Measurements from ENCODE around the gene ROR1. TPM values are rescaled to one million over a fixed set of nuclear protein-coding genes. Genes with fewer than 3 reads are reported as not detected.

ROR1 gene
- total and polyA plus RNA-seq, 5 donors: 3.4 to 32.5 (median 11.9) TPM

DNA sequence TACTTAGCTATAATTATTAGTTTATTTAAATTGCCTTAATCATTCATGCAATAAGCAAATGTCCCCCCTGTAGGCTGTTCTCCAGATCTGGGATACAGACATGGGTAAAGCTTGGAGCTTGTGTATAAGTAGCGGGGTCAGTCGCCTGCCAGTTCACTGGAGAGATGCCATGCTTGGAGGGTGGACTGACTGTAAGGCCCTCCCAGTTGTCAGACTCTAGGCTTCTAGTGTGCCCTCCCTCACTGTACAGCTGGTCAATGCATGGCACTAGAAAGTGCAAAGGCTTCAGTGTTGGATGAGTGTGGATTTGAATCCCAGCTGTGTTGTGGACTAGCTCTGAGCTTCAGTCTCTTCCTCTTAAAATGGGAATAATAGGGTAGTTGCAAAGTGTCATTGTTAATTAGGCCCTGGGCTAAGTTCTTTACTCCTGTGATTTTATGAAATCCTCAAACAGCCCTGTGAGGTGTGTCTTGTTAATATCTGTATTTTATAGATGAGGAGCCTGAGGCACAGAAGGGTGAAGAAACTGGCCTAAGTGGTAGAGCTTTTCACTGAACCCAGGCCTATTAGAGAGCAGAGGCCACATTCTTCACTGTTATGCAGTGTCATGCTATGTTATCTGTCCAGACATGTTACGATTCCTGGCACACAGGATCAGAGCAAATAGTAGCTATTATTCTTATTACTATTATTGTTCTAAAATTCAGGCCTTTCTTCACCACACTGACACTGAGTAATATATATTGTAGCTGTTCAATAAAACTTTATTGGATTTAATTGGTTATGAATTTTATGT, 85.9 kb downstream of the ROR1 start:
- H3K27ac ChIP-seq (ENCODE audit: low read length): no peak overlapping the region

DNA sequence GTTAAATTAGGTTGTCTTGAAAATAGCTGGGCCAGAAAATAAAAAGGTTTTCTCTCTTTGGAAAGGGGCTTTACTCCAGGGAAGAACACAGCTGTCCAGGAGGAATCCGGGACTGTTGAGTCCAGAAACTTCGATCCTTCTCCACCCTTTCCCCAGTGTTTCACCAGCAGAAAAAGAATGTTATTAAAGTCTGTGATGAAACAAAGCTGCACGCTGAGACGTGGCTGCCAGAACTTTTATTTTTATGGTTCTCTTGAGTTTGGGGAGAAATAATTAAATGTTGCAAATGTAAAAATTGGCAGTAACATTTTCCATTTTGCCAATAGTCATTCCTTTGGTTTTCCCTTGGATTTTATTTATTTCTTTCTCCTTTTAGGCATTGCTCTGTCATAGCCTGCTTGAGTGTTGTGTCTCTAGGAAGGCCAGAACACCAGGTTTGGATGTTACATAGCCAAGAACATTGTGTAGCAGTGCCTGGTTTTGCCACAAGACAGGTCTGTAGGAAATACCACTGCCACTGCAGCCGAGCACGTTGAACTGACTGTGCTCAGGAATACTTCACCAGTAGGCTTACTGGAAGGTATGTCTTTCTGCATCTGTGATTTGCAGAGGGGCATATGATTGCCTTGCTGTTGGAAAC, 87.4 kb downstream of the ROR1 start:
- H3K27ac ChIP-seq (ENCODE audit: low read length): no peak overlapping the region
- peak; percentile 23 to 69 for ATAC-seq
- no peak overlapping the region for H3K4me3 ChIP-seq (ENCODE audit: low read length)
- no peaks in the 10 kb centered on the region for H3K9me3 ChIP-seq (ENCODE audit: control insufficient read depth, low read length)
- 62% methylated on average over 6 of the region's 6 CpGs for WGBS
- intact Hi-C loops (cut with DNase I): no loop called here
- H3K4me1 ChIP-seq (ENCODE audit: control insufficient read depth, insufficient read depth, low read length): no peaks in the 10 kb centered on the region
- H3K27me3 ChIP-seq (ENCODE audit: control insufficient read depth, insufficient read depth): no peaks in the 10 kb centered on the region
- DNase-seq: peak in 1 of 3 donors; percentile 28

More for the DNA sequence above, 85.9 kb downstream of the ROR1 start:
- H3K4me3 ChIP-seq (ENCODE audit: low read length): no peak overlapping the region
- H3K27me3 ChIP-seq (ENCODE audit: control insufficient read depth, insufficient read depth): no peaks in the 10 kb centered on the region
- DNase-seq (no peak), ATAC-seq (no peak)
- WGBS: 78% methylated on average over 3 of the region's 3 CpGs
- H3K4me1 ChIP-seq (ENCODE audit: control insufficient read depth, insufficient read depth, low read length): no peaks in the 10 kb centered on the region
- no peaks in the 10 kb centered on the region for H3K9me3 ChIP-seq (ENCODE audit: control insufficient read depth, low read length)
- intact Hi-C loops (cut with DNase I): loop anchor here in 1 of 4 donors (5.0 kb wide), 1 partner anchor 162 kb away; no protein-coding TSS in a partner anchor

DNA sequence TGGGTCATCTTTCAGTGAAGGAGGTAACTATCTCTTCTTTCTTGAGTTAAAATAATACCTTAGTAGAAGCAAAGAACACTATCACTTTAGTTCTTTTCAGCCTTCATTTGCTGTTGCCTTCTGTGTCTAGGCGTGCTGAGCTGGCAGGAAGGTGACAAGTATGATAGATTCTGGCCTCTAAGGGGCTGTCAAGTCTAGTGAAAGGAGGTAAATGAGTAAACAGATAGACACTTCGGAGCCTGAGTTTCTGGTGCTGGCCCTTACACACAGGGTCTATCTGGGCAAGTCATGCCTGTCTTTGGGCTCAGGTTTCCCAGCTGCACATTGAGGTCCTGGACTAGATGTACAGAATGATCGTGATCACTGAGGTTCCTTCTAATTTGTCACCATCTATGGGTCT, 89.3 kb downstream of the ROR1 start:
- H3K4me3 ChIP-seq (ENCODE audit: low read length): no peak overlapping the region
- H3K27me3 ChIP-seq (ENCODE audit: control insufficient read depth, insufficient read depth): no peaks in the 10 kb centered on the region
- DNase-seq (no peak), ATAC-seq (no peak)
- intact Hi-C loops (cut with DNase I): no loop called here
- no peaks in the 10 kb centered on the region for H3K9me3 ChIP-seq (ENCODE audit: control insufficient read depth, low read length)
- no peak overlapping the region for H3K27ac ChIP-seq (ENCODE audit: low read length)
- H3K4me1 ChIP-seq (ENCODE audit: control insufficient read depth, insufficient read depth, low read length): peaks cover 2% of the 10 kb centered on the region
- 79% methylated on average over 3 of the region's 3 CpGs for WGBS

DNA sequence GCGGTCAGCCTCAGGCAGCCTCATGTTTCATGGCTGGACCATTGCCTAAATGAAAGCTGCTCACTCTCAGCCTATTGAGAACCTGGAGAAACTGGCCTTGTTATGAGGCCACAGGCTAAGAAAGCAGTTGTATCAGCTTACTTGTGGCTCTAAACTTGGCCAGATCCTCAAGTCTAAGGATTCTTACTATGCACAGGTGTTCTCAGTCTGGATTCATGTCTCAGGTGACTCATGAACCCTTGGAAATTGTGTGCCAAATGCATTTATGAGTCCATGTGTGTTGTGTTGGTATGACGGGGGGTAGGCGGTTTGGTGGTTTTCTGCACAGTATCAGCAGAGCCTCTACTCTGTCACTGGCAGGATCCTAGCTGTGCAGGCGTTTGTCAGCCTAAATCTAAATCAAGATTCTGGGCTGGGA, 90.4 kb downstream of the ROR1 start:
- Histone ChIP-seq H3K4me1 (ENCODE audit: control insufficient read depth, insufficient read depth, low read length) (peaks cover 2% of the 10 kb centered on the region), H3K27me3 (ENCODE audit: control insufficient read depth, insufficient read depth) (no peaks in the 10 kb centered on the region), H3K9me3 (ENCODE audit: control insufficient read depth, low read length) (no peaks in the 10 kb centered on the region), H3K27ac (ENCODE audit: low read length) (no peak overlapping the region), H3K4me3 (ENCODE audit: low read length) (no peak overlapping the region)
- DNase-seq (no peak), ATAC-seq (no peak)
- intact Hi-C loops (cut with DNase I): no loop called here
- 79% methylated on average over 4 of the region's 4 CpGs for WGBS

DNA sequence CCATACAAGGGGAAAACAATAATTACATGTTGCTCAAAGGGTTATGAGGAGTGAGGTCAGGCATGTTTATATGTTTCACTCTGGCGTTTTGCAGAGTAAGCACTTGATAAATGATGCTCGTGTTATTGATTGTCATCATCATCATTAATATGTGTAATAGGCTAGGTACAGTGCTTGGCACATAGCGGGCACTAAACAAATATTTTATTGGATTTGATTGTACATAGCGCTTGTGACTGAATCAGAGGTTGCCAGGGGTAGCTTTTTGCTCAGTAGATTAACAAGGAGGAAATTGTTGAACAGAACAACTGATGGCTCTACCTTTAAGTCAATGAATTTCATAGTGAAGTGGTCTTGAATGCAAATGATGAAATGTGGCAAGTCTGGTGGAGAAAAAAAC, 91.7 kb downstream of the ROR1 start:
- intact Hi-C loops (cut with DNase I): no loop called here
- H3K9me3 ChIP-seq (ENCODE audit: control insufficient read depth, low read length): no peaks in the 10 kb centered on the region
- no peak for ATAC-seq
- DNase-seq: no peak
- no peak overlapping the region for H3K4me3 ChIP-seq (ENCODE audit: low read length)
- peaks cover 2% of the 10 kb centered on the region for H3K4me1 ChIP-seq (ENCODE audit: control insufficient read depth, insufficient read depth, low read length)
- WGBS: 92% methylated on average over 4 of the region's 4 CpGs
- no peaks in the 10 kb centered on the region for H3K27me3 ChIP-seq (ENCODE audit: control insufficient read depth, insufficient read depth)
- no peak overlapping the region for H3K27ac ChIP-seq (ENCODE audit: low read length)

DNA sequence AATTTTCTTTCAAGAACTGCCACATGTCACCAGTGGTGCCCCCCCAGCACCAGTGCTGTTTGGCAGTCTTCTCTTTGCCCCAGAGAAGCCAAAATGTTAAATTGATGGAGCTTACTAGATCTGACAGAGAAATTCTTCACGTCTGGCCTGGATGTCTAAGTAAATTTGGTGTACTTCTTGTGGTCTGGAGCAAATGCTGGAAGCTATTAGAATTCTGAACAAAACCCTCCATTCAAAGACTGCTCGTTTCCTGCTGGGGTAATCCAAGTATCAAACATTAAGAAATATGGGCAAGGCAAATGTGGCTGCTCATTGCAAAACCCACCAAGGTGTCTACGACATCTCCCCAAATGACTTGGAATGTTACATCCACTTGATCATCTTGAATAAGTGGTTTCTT, 92.3 kb downstream of the ROR1 start:
- DNase-seq (no peak), ATAC-seq (no peak)
- H3K27me3 ChIP-seq (ENCODE audit: control insufficient read depth, insufficient read depth): no peaks in the 10 kb centered on the region
- peaks cover 2% of the 10 kb centered on the region for H3K4me1 ChIP-seq (ENCODE audit: control insufficient read depth, insufficient read depth, low read length)
- 75% methylated on average over 3 of the region's 3 CpGs for WGBS
- H3K4me3 ChIP-seq (ENCODE audit: low read length): no peak overlapping the region
- H3K27ac ChIP-seq (ENCODE audit: low read length): no peak overlapping the region
- no peaks in the 10 kb centered on the region for H3K9me3 ChIP-seq (ENCODE audit: control insufficient read depth, low read length)
- intact Hi-C loops (cut with DNase I): no loop called here

DNA sequence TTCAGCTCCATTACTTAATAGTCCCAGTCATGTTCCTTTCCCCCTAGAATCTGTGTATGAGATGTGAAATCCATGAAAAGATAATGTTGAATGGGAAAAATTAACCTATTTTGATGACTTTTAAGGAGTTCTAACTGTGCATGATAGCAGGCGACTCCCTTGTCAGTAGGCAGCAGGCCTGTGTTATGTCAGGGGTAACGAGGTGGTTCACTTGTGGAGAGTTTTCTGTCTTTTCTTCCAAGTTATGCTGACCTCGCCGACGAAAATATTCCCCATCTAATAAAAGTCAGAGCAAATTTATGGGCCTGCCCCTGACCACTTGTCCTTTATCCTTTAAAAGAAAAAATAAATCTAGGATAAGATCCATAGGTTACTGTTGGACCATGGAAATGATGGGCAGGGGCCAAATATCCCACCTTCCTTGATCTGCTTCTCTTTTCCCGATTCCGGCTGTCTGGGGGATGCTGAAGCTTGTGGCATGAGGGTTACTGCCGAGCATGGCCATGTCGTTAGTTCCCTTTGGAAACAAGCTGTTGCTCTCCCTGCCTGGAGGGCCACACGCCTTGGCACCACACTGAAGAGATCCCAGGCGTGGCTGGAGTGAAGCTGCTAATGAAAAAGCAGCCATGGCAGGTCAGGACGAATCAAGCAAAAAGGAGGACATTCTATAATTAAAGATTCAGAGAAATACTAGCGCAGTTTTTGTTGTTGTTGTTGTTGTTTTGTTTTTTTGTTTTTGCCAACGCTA, 93.8 kb downstream of the ROR1 start:
- H3K27ac ChIP-seq (ENCODE audit: low read length): no peak overlapping the region
- H3K9me3 ChIP-seq (ENCODE audit: control insufficient read depth, low read length): no peaks in the 10 kb centered on the region
- ATAC-seq (peak; percentile 30), DNase-seq (no peak)
- no peak overlapping the region for H3K4me3 ChIP-seq (ENCODE audit: low read length)
- intact Hi-C loops (cut with DNase I): no loop called here
- 81% methylated on average over 14 of the region's 14 CpGs for WGBS
- H3K27me3 ChIP-seq (ENCODE audit: control insufficient read depth, insufficient read depth): no peaks in the 10 kb centered on the region
- H3K4me1 ChIP-seq (ENCODE audit: control insufficient read depth, insufficient read depth, low read length): peaks cover 2% of the 10 kb centered on the region

DNA sequence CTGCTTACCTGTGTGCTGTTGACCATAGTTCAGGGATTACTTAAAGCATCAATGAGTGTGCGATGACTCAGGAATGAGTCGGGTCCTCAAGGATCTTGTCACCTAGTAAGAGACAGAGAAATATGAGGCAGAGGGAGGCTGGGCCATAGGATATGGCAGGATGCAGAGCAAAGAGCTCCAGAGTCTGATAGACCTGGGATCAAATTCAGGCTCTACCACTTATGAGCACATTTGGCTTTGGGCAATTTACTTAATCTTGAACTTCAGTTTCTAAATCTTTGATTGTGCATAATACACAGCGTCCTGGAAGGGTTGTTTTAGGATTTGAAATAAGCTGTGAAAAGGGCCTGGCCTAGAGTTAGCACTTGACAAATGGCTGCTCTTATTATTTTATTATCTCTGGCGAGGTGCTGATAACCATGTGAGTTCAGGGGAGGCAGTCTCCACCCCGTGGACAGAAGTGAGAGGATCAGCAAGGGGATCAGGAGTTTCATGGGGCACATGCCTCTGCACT, 94.5 kb downstream of the ROR1 start:
- Histone ChIP-seq H3K9me3 (ENCODE audit: control insufficient read depth, low read length) (no peaks in the 10 kb centered on the region), H3K27me3 (ENCODE audit: control insufficient read depth, insufficient read depth) (no peaks in the 10 kb centered on the region), H3K27ac (ENCODE audit: low read length) (no peak overlapping the region), H3K4me1 (ENCODE audit: control insufficient read depth, insufficient read depth, low read length) (peaks cover 2% of the 10 kb centered on the region), H3K4me3 (ENCODE audit: low read length) (no peak overlapping the region)
- 59% methylated on average over 5 of the region's 5 CpGs for WGBS
- DNase-seq (no peak), ATAC-seq (peak in 1 of 2 donors; percentile 51)
- intact Hi-C loops (cut with DNase I): no loop called here

DNA sequence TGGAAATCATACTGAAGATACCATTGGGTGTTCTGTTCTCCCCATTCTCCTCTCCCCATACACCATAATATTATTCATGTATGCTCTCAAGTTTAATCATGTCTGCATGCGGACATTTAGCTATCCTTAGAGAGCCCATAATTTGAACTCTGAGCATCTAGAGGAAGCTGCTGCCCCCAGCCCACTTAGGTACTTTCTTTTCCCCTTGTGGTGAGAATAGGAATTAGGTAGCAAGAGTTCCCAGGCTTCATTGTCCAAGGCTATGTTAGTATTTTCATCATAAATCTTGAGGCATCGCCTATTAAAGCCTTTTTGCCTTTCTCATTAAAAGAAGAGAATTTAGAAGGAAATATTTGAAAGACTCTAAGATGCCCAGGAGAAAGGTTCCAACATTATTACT, 96.3 kb downstream of the ROR1 start:
- no peak for ATAC-seq
- Histone ChIP-seq H3K9me3 (ENCODE audit: control insufficient read depth, low read length) (no peaks in the 10 kb centered on the region), H3K4me3 (ENCODE audit: low read length) (no peak overlapping the region), H3K27ac (ENCODE audit: low read length) (no peak overlapping the region), H3K27me3 (ENCODE audit: control insufficient read depth, insufficient read depth) (no peaks in the 10 kb centered on the region), H3K4me1 (ENCODE audit: control insufficient read depth, insufficient read depth, low read length) (peaks cover 2% of the 10 kb centered on the region)
- DNase-seq: no peak
- WGBS: 92% methylated on average over 2 of the region's 2 CpGs
- intact Hi-C loops (cut with DNase I): no loop called here

DNA sequence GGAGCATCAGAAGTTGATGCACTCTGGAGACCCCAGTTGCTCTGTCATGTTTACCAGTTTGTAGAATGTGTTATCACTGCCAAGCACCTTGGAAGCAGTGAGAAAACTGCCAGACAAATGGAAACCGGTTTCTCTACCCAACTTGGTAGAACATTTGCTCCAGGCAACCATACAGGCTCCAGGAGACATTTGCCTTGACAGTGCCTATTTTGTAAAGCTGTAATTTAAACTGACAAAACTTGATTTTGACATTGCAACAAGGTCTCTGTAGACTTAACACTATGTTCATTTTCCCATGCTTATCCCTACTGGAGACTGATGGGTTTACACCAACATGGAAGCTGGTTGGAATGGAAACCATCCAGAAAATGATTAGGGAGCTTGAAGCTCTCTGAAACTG, 97.6 kb downstream of the ROR1 start:
- WGBS: 100% methylated on average over 1 of the region's 1 CpG
- peaks cover 2% of the 10 kb centered on the region for H3K4me1 ChIP-seq (ENCODE audit: control insufficient read depth, insufficient read depth, low read length)
- ATAC-seq (no peak), DNase-seq (no peak)
- H3K27ac ChIP-seq (ENCODE audit: low read length): no peak overlapping the region
- no peaks in the 10 kb centered on the region for H3K9me3 ChIP-seq (ENCODE audit: control insufficient read depth, low read length)
- H3K4me3 ChIP-seq (ENCODE audit: low read length): no peak overlapping the region
- intact Hi-C loops (cut with DNase I): no loop called here
- no peaks in the 10 kb centered on the region for H3K27me3 ChIP-seq (ENCODE audit: control insufficient read depth, insufficient read depth)

DNA sequence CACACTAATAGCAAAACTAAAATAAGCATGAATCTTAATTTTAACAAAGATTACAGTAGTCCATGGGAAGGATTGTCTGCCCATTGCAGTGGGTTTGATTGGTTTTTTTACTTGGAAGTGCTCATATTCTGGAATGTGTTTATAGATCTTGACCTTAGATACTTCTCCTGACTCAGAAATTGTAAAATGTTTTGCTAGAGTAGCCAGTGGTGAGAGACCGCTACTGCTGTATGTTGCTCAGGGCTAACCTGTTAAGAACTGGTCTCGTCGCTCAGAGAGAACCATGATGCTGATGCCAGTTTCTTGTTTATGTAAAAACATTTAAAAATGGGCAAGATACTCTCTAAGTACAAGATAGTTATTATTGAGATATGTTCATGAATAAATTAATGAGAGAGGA, 99.9 kb downstream of the ROR1 start:
- H3K27me3 ChIP-seq (ENCODE audit: control insufficient read depth, insufficient read depth): no peaks in the 10 kb centered on the region
- H3K4me3 ChIP-seq (ENCODE audit: low read length): no peak overlapping the region
- ATAC-seq (no peak), DNase-seq (no peak)
- 95% methylated on average over 3 of the region's 3 CpGs for WGBS
- intact Hi-C loops (cut with DNase I): no loop called here
- H3K9me3 ChIP-seq (ENCODE audit: control insufficient read depth, low read length): no peaks in the 10 kb centered on the region
- H3K4me1 ChIP-seq (ENCODE audit: control insufficient read depth, insufficient read depth, low read length): peaks cover 3% of the 10 kb centered on the region
- H3K27ac ChIP-seq (ENCODE audit: low read length): no peak overlapping the region
